ENCODE measurements around the gene BMP7.

DNA sequence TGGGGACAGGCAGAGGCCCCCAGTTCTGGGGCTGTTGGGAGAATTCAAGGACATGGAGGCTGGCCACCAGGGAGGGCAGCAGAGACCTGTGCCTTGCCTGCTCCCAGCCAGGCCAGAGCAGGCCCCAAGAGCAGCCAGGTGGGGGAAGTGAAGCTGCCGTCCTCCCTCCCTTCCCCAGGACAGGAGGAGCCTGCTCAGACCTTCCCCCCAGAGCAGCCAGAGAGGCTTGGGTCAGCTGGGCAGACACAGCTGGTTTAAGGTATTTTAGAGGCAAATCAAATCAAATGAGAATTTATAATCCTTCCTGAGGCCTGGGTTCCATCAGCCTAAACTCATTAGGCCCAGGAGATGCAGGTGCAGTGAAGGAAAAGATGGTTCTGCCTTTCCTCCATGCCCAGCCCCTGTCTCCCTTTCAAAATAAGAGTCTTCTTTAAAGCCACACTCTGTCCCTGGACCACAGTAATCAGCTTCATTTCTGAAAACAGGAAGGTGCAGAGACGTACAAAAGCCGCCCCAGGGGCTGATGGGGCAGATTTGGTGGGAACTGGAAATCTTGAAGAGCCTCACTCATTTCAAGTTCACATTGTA is 21.7 kb downstream of the BMP7 start:
- TF ChIP-seq POLR2AphosphoS5 (IDR thresholded peaks at IDR 0.05; ENCODE audit: low read depth, low read length) (no peak), TAF1 (IDR thresholded peaks at IDR 0.05; ENCODE audit: low read depth, low read length) (no peak), POLR2A (IDR thresholded peaks at IDR 0.05; ENCODE audit: low read depth, low read length) (no peak), PAX5 (IDR thresholded peaks at IDR 0.05; ENCODE audit: insufficient read depth, low read length, severe bottlenecking) (no peak), POU2F2 (IDR thresholded peaks at IDR 0.05; ENCODE audit: low read depth, low read length) (no peak), SPI1 (IDR thresholded peaks at IDR 0.05; ENCODE audit: low read depth, low read length) (no peak)

Measured in GM12891 (cell line).